DMS79 treated with DMSO at 0.1 percent for 48 hours (cell line): ENCODE data around the gene TACSTD2.
"Not testable (repeated sequence)": the region's sequence is repeated elsewhere in the genome, so short reads cannot be mapped to it uniquely, and the experiment has no call there.

Experiments
- DNase-seq: peaks from one replicate; lab custom pipeline; 2025; lab: John Stamatoyannopoulos, UW

The TACSTD2 gene

DNA sequence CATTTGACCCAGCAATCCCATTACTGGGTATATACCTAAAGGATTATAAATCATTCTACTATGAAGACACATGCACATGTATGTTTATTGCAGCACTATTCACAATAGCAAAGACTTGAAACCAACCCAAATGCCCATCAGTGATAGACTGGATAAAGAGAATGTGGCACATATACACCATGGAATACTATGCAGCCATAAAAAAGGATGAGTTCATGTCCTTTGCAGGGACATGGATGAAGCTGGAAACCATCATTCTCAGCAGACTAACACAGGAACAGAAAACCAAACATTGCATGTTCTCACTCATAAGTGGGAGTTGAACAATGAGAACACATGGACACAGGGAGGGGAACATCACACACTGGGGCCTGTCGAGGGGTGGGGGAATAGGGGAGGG lies 13.3 kb downstream of the TACSTD2 start:
- DNase-seq: not testable (repeated sequence)

DNA sequence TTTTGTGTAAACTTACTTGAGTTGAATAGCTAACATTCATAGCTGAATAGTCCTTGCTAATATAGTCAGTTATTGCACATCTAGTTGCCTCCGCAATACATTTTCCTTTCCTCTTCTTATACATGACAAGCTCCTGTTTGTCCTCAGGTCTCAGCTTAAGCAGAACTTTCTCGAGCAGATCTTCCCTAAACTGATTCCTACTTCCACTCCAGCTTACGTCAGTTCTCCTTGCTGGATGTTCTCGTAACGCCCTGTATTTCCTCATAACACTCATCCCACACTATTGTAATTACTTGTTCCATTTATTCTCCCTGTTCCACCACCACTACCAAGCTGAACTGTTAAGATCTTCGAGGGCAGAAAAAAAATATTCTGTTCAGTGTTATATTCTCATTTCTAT lies 15.4 kb downstream of the TACSTD2 start:
- DNase-seq: no peak

DNA sequence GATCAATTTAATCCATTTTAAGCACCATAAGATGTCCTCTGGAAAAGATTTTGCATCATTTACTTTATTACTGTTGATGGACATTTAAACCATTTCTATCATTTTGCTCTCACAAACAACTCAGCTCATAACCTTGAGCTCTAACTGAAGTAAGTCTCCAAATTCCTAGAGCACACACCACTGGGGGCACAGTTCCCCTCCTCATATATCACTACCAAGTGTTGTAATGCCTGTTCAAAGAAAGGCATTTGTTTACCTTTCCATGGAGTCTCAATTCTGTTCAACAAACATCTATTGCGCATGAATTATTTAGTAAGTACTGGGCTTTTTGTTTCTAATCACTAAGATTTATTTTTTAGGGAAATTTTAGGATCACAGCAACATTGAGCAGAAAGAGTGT lies 21.7 kb downstream of the TACSTD2 start:
- DNase-seq: no peak

DNA sequence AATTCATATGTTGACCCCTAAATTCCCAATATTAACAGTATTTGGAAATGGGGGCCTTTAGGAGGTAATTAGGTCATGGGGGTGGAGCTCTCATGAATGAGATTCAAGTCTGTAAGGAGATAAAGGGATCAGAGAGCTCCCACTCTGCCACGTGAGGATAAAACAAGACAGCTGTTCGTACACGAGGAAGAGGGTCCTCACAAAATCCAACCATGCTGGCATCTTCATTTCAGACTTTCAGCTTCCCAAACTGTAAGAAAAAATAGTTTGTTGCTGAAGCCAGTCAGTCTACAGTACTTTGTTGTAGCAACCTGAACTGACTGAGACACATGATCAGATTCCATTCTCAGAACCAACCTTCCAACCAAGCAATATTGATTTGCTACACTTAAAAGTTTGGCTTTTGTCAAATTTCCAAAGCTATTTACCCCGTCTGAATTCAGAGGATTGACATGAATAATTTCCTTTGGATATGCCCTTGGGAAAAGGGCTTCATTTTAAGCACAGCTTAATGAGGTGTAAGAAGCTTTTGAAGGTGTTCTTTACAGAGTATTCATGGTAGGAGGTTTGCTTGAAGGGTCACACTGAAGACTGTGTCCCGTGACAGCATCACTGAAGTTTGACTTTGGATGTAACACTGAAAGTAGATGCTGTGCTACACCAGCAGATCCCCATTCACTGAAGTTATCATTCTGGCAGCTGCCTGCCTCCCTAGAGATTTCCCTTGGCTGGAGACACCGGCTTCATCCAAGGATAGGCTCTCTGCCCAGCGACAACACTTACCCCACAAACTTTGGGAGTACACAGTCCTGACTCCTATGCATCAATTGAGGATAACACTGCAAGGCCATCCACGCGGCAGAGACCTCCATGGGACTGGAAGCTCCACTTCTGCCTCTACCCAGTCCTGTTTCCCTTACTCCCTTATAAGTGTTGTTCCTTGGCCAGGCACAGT lies 25.6 kb downstream of the TACSTD2 start:
- no peak for DNase-seq

GRCh38 chr1:58549291-58549690 lies 27.8 kb downstream of the TACSTD2 start:
- DNase-seq: not testable (repeated sequence)

DNA sequence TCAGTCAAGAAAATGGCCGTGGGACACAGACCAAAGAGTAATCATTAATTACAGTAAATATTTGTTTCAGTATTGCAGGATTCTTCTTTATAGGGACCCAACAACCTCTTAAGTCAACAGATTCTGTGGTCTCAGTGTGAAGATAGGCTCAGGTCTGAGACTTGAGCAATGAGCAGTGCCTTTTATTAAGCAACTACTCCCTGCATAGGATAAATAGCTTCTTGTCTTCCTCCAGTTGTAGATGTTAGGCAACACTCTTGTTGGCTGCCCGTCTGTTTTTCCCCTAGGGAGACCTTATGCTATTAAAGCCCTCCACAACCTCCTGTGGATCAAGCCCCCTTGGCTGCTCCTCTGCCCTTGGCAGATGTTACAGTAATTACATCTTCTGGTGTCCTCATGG lies 28.7 kb downstream of the TACSTD2 start:
- DNase-seq: no peak

- peak; percentile 97 for DNase-seq
These were observed 30.3 kb downstream of the TACSTD2 start, which contains the start of gene OMA1 for GRCh38 chr1:58546520-58547308. Gene OMA1 (minus strand): TSS chr1:58546726. CDS start chr1:58539294, 7,432 bp downstream.

GRCh38 chr1:58545591-58546519 lies 31.2 kb downstream of the TACSTD2 start:
- DNase-seq: peak; percentile 91

DNA sequence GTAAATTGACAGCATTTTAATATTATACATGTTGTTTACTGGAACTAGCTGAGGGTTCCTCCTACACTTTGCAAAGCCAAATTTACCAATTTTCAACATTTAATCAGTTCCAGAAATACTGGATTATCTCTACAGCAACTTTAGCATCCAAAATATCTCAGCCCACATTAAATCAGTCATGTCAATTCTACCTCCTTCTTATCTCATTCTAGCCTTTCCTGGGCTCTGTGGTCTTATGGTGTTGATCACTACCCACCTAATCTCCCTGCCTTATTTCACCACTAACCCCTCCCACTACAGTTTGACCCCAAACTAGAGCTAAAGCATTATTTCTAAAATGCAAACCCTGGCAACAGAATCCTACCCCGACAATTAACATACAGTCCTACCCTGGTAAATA lies 33.8 kb downstream of the TACSTD2 start:
- DNase-seq: no peak

- no peak for DNase-seq
These were observed 37.5 kb downstream of the TACSTD2 start for GRCh38 chr1:58539553-58539952.

GRCh38 chr1:58538821-58539220 lies 38.2 kb downstream of the TACSTD2 start:
- DNase-seq: no peak

GRCh38 chr1:58531842-58532241 lies 45.2 kb downstream of the TACSTD2 start:
- not testable (repeated sequence) for DNase-seq

DNA sequence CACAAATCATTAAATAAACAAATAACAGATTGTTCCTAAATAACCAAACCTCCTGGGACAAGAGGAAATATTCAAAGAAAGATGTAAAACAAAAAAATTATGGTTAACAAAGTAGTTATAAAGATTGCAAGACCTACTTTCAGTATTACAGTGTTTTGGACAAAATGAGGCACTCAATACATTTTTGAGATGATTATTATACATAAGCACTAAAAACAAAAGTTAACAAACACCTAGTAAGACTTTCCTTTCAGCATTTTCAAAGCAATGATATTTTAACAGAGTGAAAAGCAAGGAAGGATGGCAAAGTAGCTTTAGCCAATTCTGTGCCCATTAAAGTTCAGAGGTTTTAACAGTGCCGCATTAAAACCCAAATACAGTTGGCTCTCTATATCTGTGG lies 47.8 kb downstream of the TACSTD2 start:
- no peak for DNase-seq

DNA sequence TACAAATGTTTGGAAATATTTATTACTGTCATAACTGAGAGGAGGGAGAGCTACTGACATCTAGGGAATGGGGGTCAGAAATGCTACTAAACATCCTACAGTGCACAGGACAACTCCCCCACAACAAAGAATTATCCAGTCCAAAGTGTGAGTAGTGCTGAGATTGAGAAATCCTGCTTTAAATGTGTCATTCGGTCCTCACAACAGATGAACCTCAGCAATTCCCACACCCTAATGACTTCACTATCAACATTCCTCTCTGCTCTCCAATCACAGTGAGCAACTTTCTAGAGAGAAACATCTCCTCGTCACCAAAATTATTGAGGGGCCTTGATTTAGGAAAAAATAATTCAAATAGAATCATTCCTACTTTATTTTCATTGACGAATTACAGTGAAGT lies 48.5 kb downstream of the TACSTD2 start:
- DNase-seq: no peak
